SK-N-SH treated with all-trans-retinoic acid at 6 μM for 48 hours (cell line): ENCODE data around the gene SHF.

ENCODE experiments used
- ATAC-seq: fragments of 200-7000 bp; cut with Tn5 transposase; 3 replicates; pipeline ENCODE4 v1.9.1; 2020; ENCODE audit warnings: mild to moderate bottlenecking, moderate library complexity
- ARNTL ChIP-seq: fragments of 450-650 bp; formaldehyde crosslinking; IDR thresholded peaks from 2 replicates; pipeline ENCODE4 v1.5.0; 2020; ENCODE audit warnings: low read depth, mild to moderate bottlenecking, moderate library complexity, borderline replicate concordance
- BACH2 ChIP-seq: fragments of 250-450 bp; sonication (Bioruptor Pico); IDR thresholded peaks from 2 replicates; pipeline ENCODE4 v1.9.0; 2021; ENCODE audit warnings: mild to moderate bottlenecking, borderline replicate concordance
- CREB5 ChIP-seq: fragments of 250-450 bp; sonication (Bioruptor Pico); IDR thresholded peaks from 2 replicates; pipeline ENCODE4 v1.5.1; 2020; ENCODE audit warnings: low read depth, mild to moderate bottlenecking, moderate library complexity
- CSRNP3 ChIP-seq: fragments of 250-450 bp; sonication (Bioruptor Pico); IDR thresholded peaks from 2 replicates; pipeline ENCODE4 v1.5.1; 2021; ENCODE audit warnings: mild to moderate bottlenecking, moderate library complexity
- ESRRG ChIP-seq: fragments of 250-450 bp; sonication (Bioruptor Pico); IDR thresholded peaks from 2 replicates; pipeline ENCODE4 v1.6.1; 2021; ENCODE audit warnings: mild to moderate bottlenecking
- GLIS3 ChIP-seq: fragments of 250-450 bp; sonication (Bioruptor Pico); IDR thresholded peaks from 2 replicates; pipeline ENCODE4 v1.5.0; 2020; ENCODE audit warnings: mild to moderate bottlenecking, moderate library complexity
- ISL1 ChIP-seq: fragments of 250-450 bp; sonication (Bioruptor Pico); IDR thresholded peaks from 2 replicates; pipeline ENCODE4 v2.1.2; 2022; ENCODE audit warnings: mild to moderate bottlenecking, moderate library complexity
- OSR1 ChIP-seq: fragments of 250-450 bp; sonication (Bioruptor Pico); IDR thresholded peaks from 2 replicates; pipeline ENCODE4 v1.8.0; 2022; ENCODE audit warnings: moderate library complexity, mild to moderate bottlenecking, inconsistent platforms
- POU6F1 ChIP-seq: fragments of 250-450 bp; sonication (Bioruptor Pico); IDR thresholded peaks from 2 replicates; pipeline ENCODE4 v1.8.0; 2021; ENCODE audit warnings: low read depth, mild to moderate bottlenecking, moderate library complexity, borderline replicate concordance
- PPARA ChIP-seq: fragments of 250-450 bp; sonication (Bioruptor Pico); IDR thresholded peaks from 2 replicates; pipeline ENCODE4 v1.5.0; 2020; ENCODE audit warnings: mild to moderate bottlenecking, borderline replicate concordance
- RARB ChIP-seq: fragments of 250-450 bp; sonication (Bioruptor Pico); IDR thresholded peaks from 2 replicates; pipeline ENCODE4 v1.8.0; 2021; ENCODE audit warnings: mild to moderate bottlenecking, moderate library complexity
- SNAI2 ChIP-seq: fragments of 250-450 bp; sonication (Bioruptor Pico); IDR thresholded peaks from 2 replicates; pipeline ENCODE4 v1.5.0; 2020; ENCODE audit warnings: mild to moderate bottlenecking, moderate library complexity
- TCF4 ChIP-seq: fragments of 250-450 bp; sonication (Bioruptor Pico); IDR thresholded peaks from 2 replicates; pipeline ENCODE4 v1.8.0; 2021; ENCODE audit warnings: mild to moderate bottlenecking, moderate library complexity, borderline replicate concordance
- TOX ChIP-seq: fragments of 250-450 bp; sonication (Bioruptor Pico); IDR thresholded peaks from 2 replicates; pipeline ENCODE4 v1.8.0; 2021; ENCODE audit warnings: mild to moderate bottlenecking, moderate library complexity, borderline replicate concordance
- ZC3H10 ChIP-seq: fragments of 250-450 bp; sonication (Bioruptor Pico); IDR thresholded peaks from 2 replicates; pipeline ENCODE4 v1.5.1; 2021; ENCODE audit warnings: mild to moderate bottlenecking, moderate library complexity
- ZFP30 ChIP-seq: fragments of 450-650 bp; formaldehyde crosslinking; IDR thresholded peaks from 2 replicates; pipeline ENCODE4 v1.5.0; 2022; ENCODE audit warnings: mild to moderate bottlenecking, moderate library complexity
- ZNF565 ChIP-seq: fragments of 450-650 bp; formaldehyde crosslinking; conservative IDR thresholded peaks from 2 replicates; pipeline ENCODE4 v1.5.0; 2020; ENCODE audit warnings: low read depth, mild to moderate bottlenecking, moderate library complexity
- ZNF8 ChIP-seq: fragments of 450-650 bp; formaldehyde crosslinking; IDR thresholded peaks from 2 replicates; pipeline ENCODE4 v1.5.0; 2020; ENCODE audit warnings: mild to moderate bottlenecking, moderate library complexity
- TF ChIP-seq, protein P1 (sequence below): fragments of 250-450 bp; sonication (Bioruptor Pico); IDR thresholded peaks from 2 replicates; pipeline ENCODE4 v1.5.0; 2020; ENCODE audit warnings: mild to moderate bottlenecking, moderate library complexity

SHF gene

DNA sequence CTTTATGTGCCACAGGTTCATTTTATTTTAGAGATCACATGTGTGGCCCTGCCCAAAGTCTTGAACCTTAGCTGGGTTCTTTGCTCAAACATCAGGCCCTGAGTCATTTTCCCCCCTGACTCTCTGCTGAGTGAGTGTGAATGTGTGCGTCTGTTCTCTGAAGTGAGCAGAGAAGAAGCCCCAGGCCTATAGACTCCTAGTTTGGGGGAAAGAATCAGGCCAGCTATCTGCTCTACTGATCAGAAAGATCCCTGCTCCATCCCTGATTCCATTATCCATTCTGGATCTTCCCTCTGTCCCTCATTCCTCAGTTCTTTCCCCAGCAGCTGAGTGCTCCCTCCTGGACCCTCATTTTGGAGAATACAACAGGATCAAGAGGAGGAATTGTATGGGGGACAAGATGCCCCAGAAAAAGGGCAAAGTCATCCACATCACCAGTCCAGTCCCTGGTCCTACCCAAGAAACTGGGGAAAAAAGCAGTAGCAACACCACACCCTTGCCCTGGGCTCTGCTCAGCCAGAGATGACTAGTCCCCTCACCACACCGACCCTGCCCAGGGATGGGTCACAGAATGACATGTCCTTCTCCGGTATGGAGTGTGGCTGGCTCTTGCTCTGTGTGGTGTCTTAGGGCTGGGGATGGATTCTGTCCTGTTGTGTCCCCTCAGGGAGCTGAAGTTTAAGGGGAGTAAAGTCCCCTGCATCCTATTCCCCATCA is 54.8 kb downstream of the SHF start:
- 0 out of 3 replicates have a peak, but pooled peaks have one; percentile 13 for ATAC-seq
- TF ChIP-seq ESRRG (CRISPR knock-in tag): no peak
- TF ChIP-seq TCF4 (CRISPR knock-in tag): no peak
- TF ChIP-seq CSRNP3 (CRISPR knock-in tag): no peak
- TF ChIP-seq PPARA (CRISPR knock-in tag): no peak
- TF ChIP-seq RARB: no peak
- no peak for TF ChIP-seq ZC3H10 (CRISPR knock-in tag)
- no peak for TF ChIP-seq ZNF565 (CRISPR knock-in tag)
- no peak for TF ChIP-seq ZFP30 (CRISPR knock-in tag)
- no peak for TF ChIP-seq OSR1
- TF ChIP-seq TOX (CRISPR knock-in tag): no peak
- TF ChIP-seq, protein P1, sequence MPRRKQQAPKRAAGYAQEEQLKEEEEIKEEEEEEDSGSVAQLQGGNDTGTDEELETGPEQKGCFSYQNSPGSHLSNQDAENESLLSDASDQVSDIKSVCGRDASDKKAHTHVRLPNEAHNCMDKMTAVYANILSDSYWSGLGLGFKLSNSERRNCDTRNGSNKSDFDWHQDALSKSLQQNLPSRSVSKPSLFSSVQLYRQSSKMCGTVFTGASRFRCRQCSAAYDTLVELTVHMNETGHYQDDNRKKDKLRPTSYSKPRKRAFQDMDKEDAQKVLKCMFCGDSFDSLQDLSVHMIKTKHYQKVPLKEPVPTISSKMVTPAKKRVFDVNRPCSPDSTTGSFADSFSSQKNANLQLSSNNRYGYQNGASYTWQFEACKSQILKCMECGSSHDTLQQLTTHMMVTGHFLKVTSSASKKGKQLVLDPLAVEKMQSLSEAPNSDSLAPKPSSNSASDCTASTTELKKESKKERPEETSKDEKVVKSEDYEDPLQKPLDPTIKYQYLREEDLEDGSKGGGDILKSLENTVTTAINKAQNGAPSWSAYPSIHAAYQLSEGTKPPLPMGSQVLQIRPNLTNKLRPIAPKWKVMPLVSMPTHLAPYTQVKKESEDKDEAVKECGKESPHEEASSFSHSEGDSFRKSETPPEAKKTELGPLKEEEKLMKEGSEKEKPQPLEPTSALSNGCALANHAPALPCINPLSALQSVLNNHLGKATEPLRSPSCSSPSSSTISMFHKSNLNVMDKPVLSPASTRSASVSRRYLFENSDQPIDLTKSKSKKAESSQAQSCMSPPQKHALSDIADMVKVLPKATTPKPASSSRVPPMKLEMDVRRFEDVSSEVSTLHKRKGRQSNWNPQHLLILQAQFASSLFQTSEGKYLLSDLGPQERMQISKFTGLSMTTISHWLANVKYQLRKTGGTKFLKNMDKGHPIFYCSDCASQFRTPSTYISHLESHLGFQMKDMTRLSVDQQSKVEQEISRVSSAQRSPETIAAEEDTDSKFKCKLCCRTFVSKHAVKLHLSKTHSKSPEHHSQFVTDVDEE (CRISPR knock-in tag): no peak

GRCh38 chr15:45131510-45131909 is 56.3 kb downstream of the SHF start:
- no peak for ATAC-seq
- no peak for TF ChIP-seq ZFP30 (CRISPR knock-in tag)
- no peak for TF ChIP-seq OSR1
- TF ChIP-seq ESRRG (CRISPR knock-in tag): no peak
- no peak for TF ChIP-seq BACH2
- TF ChIP-seq, protein P1 (CRISPR knock-in tag): no peak
- no peak for TF ChIP-seq RARB
- TF ChIP-seq SNAI2: no peak
- TF ChIP-seq TCF4 (CRISPR knock-in tag): no peak
- TF ChIP-seq ZNF565 (CRISPR knock-in tag): no peak
- TF ChIP-seq ZNF8 (CRISPR knock-in tag): no peak
- no peak for TF ChIP-seq ZC3H10 (CRISPR knock-in tag)
- TF ChIP-seq ISL1 (CRISPR knock-in tag): no peak
- no peak for TF ChIP-seq GLIS3 (CRISPR knock-in tag)
- no peak for TF ChIP-seq ARNTL (CRISPR knock-in tag)

DNA sequence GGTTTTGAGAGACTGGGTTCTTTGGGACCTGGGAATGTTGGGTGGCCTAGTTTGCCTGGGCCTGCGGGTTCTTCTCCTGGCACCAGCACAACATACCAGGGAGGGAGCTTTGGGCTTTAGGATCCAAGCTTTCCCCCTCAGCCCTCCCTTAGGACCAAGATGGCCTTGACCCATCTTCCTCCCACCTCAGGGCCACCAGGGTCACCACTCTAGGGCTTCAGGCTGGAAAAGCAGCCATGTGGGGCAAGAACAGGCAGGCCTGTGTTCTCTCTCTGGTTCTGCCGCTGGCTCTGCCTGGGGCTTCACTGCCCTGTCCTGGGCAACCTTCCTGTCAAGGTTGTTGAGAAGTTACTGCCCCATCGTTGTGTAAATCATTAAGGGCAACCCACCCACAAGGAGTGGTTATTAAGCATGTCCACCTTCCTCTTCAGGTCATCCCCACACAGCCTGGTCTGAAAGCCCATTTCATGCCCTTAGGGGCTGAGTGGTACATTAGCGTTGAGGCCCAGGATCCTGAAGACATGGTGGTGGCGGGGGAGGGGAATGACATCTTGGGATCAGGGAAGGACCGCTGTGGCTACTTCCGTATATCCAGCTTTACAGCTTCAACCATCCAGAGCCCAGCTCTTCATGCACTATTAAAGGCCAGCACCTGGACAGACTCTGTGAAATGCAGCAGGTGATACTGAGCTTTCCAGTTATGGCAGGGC is 57.3 kb downstream of the SHF start:
- no peak for ATAC-seq
- TF ChIP-seq CREB5 (CRISPR knock-in tag) (no peak), TOX (CRISPR knock-in tag) (no peak)

DNA sequence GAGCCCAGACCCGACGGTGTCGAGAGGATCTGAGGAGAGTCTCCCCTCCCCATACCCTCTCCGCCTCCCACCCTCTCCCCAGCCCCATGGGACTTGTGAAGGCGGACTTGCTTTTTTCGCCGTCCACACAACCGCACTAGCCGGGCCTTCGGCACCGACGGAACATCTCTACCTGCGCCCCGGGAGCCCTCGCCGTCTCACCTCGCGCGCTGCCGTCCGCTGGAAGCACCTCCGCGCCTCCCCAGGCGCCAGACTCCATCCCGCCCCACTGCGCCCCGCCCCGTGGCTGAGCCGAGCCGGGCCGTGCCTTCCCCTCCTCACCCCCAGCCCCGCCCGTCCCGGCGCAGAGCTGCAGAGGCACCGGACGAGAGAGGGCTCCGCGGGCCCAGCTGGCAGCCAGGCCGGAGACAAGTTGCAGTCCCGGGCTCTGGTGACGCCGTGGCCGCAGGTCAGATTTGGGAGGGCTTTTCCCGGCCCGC is 58.1 kb downstream of the SHF start, which contains the start of the genes DUOX1 and DUOXA1:
Gene DUOX1, plus strand, starts transcription at position 344 of the 479 bp plus-strand sequence. CDS start 1,973 bp downstream, outside the sequence.
Gene DUOXA1, minus strand, starts transcription at position 229 of the 479 bp plus-strand sequence. CDS start 6,865 bp downstream, outside the sequence.
- TF ChIP-seq POU6F1: no peak

More for the DNA sequence above, 58.1 kb downstream of the SHF start, which contains the start of the genes DUOX1 and DUOXA1:
- ATAC-seq: no peak
